Central memory CD8-positive, alpha-beta T cell (primary cell): ENCODE results near the gene RAE1.
"Not testable (repeated sequence)": the region's sequence is repeated elsewhere in the genome, so short reads cannot be mapped to it uniquely, and the experiment has no call there.

Experiments used
- ATAC-seq: fragments of 150-1000 bp; cut with Tn5 transposase; replicated peaks from 2 replicates; pipeline ENCODE4 v1.10.0; 2022; ENCODE audit warnings: mild to moderate bottlenecking, moderate FRiP score, moderate number of reproducible peaks; ENCODE audit not compliant: poor library complexity, severe bottlenecking; ENCODE audit errors: extremely low read depth
- DNase-seq, 2 donors: peaks; one replicate each; pipeline ENCODE4 v3.0.0; 2021; ENCODE audit warnings: low spot score in 2 of 2
- H3K27ac Mint-ChIP-seq: one replicate; pipeline ENCODE4 v1.8.0; 2022; ENCODE audit warnings: low read depth, mild to moderate bottlenecking, moderate library complexity, mixed read lengths
- H3K27me3 Mint-ChIP-seq: one replicate; pipeline ENCODE4 v1.8.0; 2022; ENCODE audit warnings: mixed read lengths
- H3K36me3 Mint-ChIP-seq: one replicate; pipeline ENCODE4 v1.8.0; 2022; ENCODE audit warnings: mild to moderate bottlenecking, moderate library complexity, mixed read lengths; ENCODE audit not compliant: insufficient read depth
- H3K4me1 Mint-ChIP-seq: one replicate; pipeline ENCODE4 v1.8.0; 2022; ENCODE audit warnings: mixed read lengths
- H3K4me3 Mint-ChIP-seq: one replicate; pipeline ENCODE4 v1.8.0; 2022; ENCODE audit warnings: mild to moderate bottlenecking, moderate library complexity, mixed read lengths
- H3K9me3 Mint-ChIP-seq: one replicate; pipeline ENCODE4 v1.8.0; 2022; ENCODE audit warnings: mixed read lengths

The RAE1 gene

GRCh38 chr20:57412347-57413029 is 61.4 kb downstream of the RAE1 start:
- DNase-seq (peak in 1 of 2 donors; percentile 20), ATAC-seq (peak; percentile 18)
- Mint-ChIP-seq H3K4me3 (no peak overlapping the region), H3K36me3 (peaks cover 42% of the 10 kb centered on the region), H3K27me3 (no peaks in the 10 kb centered on the region), H3K4me1 (peaks cover 39% of the 10 kb centered on the region), H3K27ac (peak overlapping the region; percentile 58), H3K9me3 (no peaks in the 10 kb centered on the region)

- H3K9me3 Mint-ChIP-seq: no peaks in the 10 kb centered on the region
- H3K36me3 Mint-ChIP-seq: peaks cover 28% of the 10 kb centered on the region
- H3K27me3 Mint-ChIP-seq: no peaks in the 10 kb centered on the region
- no peak overlapping the region for H3K27ac Mint-ChIP-seq
- ATAC-seq (no peak), DNase-seq (no peak)
- peaks cover 35% of the 10 kb centered on the region for H3K4me1 Mint-ChIP-seq
- no peak overlapping the region for H3K4me3 Mint-ChIP-seq
Observed at GRCh38 chr20:57413986-57414385, 62.9 kb downstream of the RAE1 start.

GRCh38 chr20:57414867-57415592 is 64.0 kb downstream of the RAE1 start:
- ATAC-seq (no peak), DNase-seq (no peak)
- Mint-ChIP-seq H3K36me3 (peaks cover 18% of the 10 kb centered on the region), H3K27ac (no peak overlapping the region), H3K9me3 (no peaks in the 10 kb centered on the region), H3K27me3 (no peaks in the 10 kb centered on the region), H3K4me1 (peaks cover 30% of the 10 kb centered on the region), H3K4me3 (no peak overlapping the region)

GRCh38 chr20:57415771-57416170 is 64.7 kb downstream of the RAE1 start:
- peaks cover 11% of the 10 kb centered on the region for H3K36me3 Mint-ChIP-seq
- no peak overlapping the region for H3K4me3 Mint-ChIP-seq
- H3K9me3 Mint-ChIP-seq: no peaks in the 10 kb centered on the region
- H3K27me3 Mint-ChIP-seq: no peaks in the 10 kb centered on the region
- DNase-seq: no peak
- H3K27ac Mint-ChIP-seq: no peak overlapping the region
- ATAC-seq: no peak
- H3K4me1 Mint-ChIP-seq: peaks cover 29% of the 10 kb centered on the region

- DNase-seq: no peak
- Mint-ChIP-seq H3K27ac (no peak overlapping the region), H3K4me1 (peaks cover 23% of the 10 kb centered on the region), H3K36me3 (peaks cover 11% of the 10 kb centered on the region), H3K4me3 (no peak overlapping the region), H3K27me3 (no peaks in the 10 kb centered on the region), H3K9me3 (no peaks in the 10 kb centered on the region)
- no peak for ATAC-seq
Observed at GRCh38 chr20:57416296-57417022, 65.4 kb downstream of the RAE1 start.

- no peaks in the 10 kb centered on the region for H3K27me3 Mint-ChIP-seq
- H3K4me3 Mint-ChIP-seq: no peak overlapping the region
- DNase-seq (no peak), ATAC-seq (no peak)
- H3K36me3 Mint-ChIP-seq: peaks cover 7% of the 10 kb centered on the region
- H3K9me3 Mint-ChIP-seq: no peaks in the 10 kb centered on the region
- H3K27ac Mint-ChIP-seq: no peak overlapping the region
- peaks cover 25% of the 10 kb centered on the region for H3K4me1 Mint-ChIP-seq
Observed at GRCh38 chr20:57417051-57417689, 66.1 kb downstream of the RAE1 start.

- no peak for DNase-seq
- no peak for ATAC-seq
- peaks cover 3% of the 10 kb centered on the region for H3K36me3 Mint-ChIP-seq
- H3K9me3 Mint-ChIP-seq: no peaks in the 10 kb centered on the region
- peaks cover 19% of the 10 kb centered on the region for H3K4me1 Mint-ChIP-seq
- no peaks in the 10 kb centered on the region for H3K27me3 Mint-ChIP-seq
- H3K4me3 Mint-ChIP-seq: no peak overlapping the region
- H3K27ac Mint-ChIP-seq: no peak overlapping the region
Observed at GRCh38 chr20:57417830-57418780, 67.0 kb downstream of the RAE1 start.

GRCh38 chr20:57419479-57419878 is 68.4 kb downstream of the RAE1 start:
- H3K27me3 Mint-ChIP-seq, H3K36me3 Mint-ChIP-seq, DNase-seq, H3K27ac Mint-ChIP-seq, H3K4me3 Mint-ChIP-seq, ATAC-seq, H3K9me3 Mint-ChIP-seq: not testable (repeated sequence)
- peaks cover 19% of the 10 kb centered on the region for H3K4me1 Mint-ChIP-seq

GRCh38 chr20:57420571-57421252 is 69.7 kb downstream of the RAE1 start:
- Mint-ChIP-seq H3K9me3 (no peaks in the 10 kb centered on the region), H3K4me3 (no peak overlapping the region), H3K4me1 (peaks cover 28% of the 10 kb centered on the region), H3K36me3 (peaks cover 1% of the 10 kb centered on the region), H3K27ac (no peak overlapping the region), H3K27me3 (no peaks in the 10 kb centered on the region)
- ATAC-seq: no peak
- no peak for DNase-seq

GRCh38 chr20:57421253-57422220 is 70.5 kb downstream of the RAE1 start:
- no peaks in the 10 kb centered on the region for H3K9me3 Mint-ChIP-seq
- ATAC-seq (no peak), DNase-seq (no peak)
- no peak overlapping the region for H3K4me3 Mint-ChIP-seq
- no peaks in the 10 kb centered on the region for H3K27me3 Mint-ChIP-seq
- no peak overlapping the region for H3K27ac Mint-ChIP-seq
- H3K4me1 Mint-ChIP-seq: peaks cover 23% of the 10 kb centered on the region
- H3K36me3 Mint-ChIP-seq: peaks cover 1% of the 10 kb centered on the region
